Endothelial cell (in vitro differentiated cells): ENCODE results near the gene GNL2. TPM values are rescaled to one million over a fixed set of nuclear protein-coding genes. Genes with fewer than 3 reads are reported as not detected.
"Not testable (repeated sequence)": the region's sequence is repeated elsewhere in the genome, so short reads cannot be mapped to it uniquely, and the experiment has no call there.

Experiments used
- DNase-seq: peaks from one replicate; pipeline ENCODE4 v3.0.0; 2021; ENCODE audit warnings: low spot score
- H3K27ac Mint-ChIP-seq: one replicate; pipeline ENCODE4 v1.8.0; 2021; ENCODE audit warnings: mixed read lengths, inconsistent platforms; ENCODE audit not compliant: unreplicated experiment
- H3K27me3 Mint-ChIP-seq: one replicate; pipeline ENCODE4 v1.8.0; 2021; ENCODE audit warnings: mild to moderate bottlenecking, moderate library complexity, mixed read lengths, inconsistent platforms; ENCODE audit not compliant: unreplicated experiment
- H3K36me3 Mint-ChIP-seq: one replicate; pipeline ENCODE4 v1.8.0; 2021; ENCODE audit warnings: mild to moderate bottlenecking, low read depth, mixed read lengths, inconsistent platforms; ENCODE audit not compliant: unreplicated experiment
- H3K4me1 Mint-ChIP-seq: one replicate; pipeline ENCODE4 v1.8.0; 2021; ENCODE audit warnings: mild to moderate bottlenecking, mixed read lengths, inconsistent platforms; ENCODE audit not compliant: unreplicated experiment
- H3K4me3 Mint-ChIP-seq: one replicate; pipeline ENCODE4 v1.8.0; 2021; ENCODE audit warnings: mild to moderate bottlenecking, mixed read lengths, inconsistent platforms; ENCODE audit not compliant: unreplicated experiment
- H3K9me3 Mint-ChIP-seq: one replicate; pipeline ENCODE4 v1.8.0; 2021; ENCODE audit warnings: mixed read lengths, inconsistent platforms; ENCODE audit not compliant: unreplicated experiment
- CTCF ChIP-seq: fragments of 200-600 bp; sonication (generic); IDR thresholded peaks from one replicate; pipeline ENCODE4 v1.5.0; 2021; ENCODE audit warnings: antibody characterized with exemption; ENCODE audit not compliant: unreplicated experiment
- total RNA-seq: library from RNA; stranded (reverse); fragmentation: NEBNext Ultra II Directional; extraction: Animal tissue kit (Norgen Biotek cat#: 25700); gene quantifications from one replicate; pipeline ENCODE4 v1.2.1, GENCODE V29; 2021; ENCODE audit not compliant: unreplicated experiment

GNL2 gene
- total RNA-seq, 1 donor from 2014 or later = 38.9 TPM

GRCh38 chr1:37560401-37561132 is 35.2 kb downstream of the GNL2 start:
- Mint-ChIP-seq H3K4me3 (peak overlapping the region; percentile 45), H3K27me3 (peaks cover 12% of the 10 kb centered on the region), H3K4me1 (peaks cover 9% of the 10 kb centered on the region), H3K27ac (no peak overlapping the region), H3K9me3 (no peaks in the 10 kb centered on the region), H3K36me3 (peaks cover 22% of the 10 kb centered on the region)
- no peak for TF ChIP-seq CTCF
- no peak for DNase-seq

- not testable (repeated sequence) for H3K9me3 Mint-ChIP-seq, DNase-seq, H3K4me1 Mint-ChIP-seq, H3K4me3 Mint-ChIP-seq, H3K27ac Mint-ChIP-seq
- Mint-ChIP-seq H3K36me3 (peaks cover 17% of the 10 kb centered on the region), H3K27me3 (peaks cover 12% of the 10 kb centered on the region)
Observed at GRCh38 chr1:37559957-37560379, 35.8 kb downstream of the GNL2 start.

GRCh38 chr1:37559080-37559479 is 36.7 kb downstream of the GNL2 start:
- no peaks in the 10 kb centered on the region for H3K9me3 Mint-ChIP-seq
- TF ChIP-seq CTCF = no peak
- peaks cover 15% of the 10 kb centered on the region for H3K36me3 Mint-ChIP-seq
- H3K4me3 Mint-ChIP-seq = no peak overlapping the region
- no peak for DNase-seq
- H3K4me1 Mint-ChIP-seq = peaks cover 9% of the 10 kb centered on the region
- H3K27ac Mint-ChIP-seq = no peak overlapping the region
- peaks cover 12% of the 10 kb centered on the region for H3K27me3 Mint-ChIP-seq

GRCh38 chr1:37558411-37558810 is 37.3 kb downstream of the GNL2 start:
- peaks cover 12% of the 10 kb centered on the region for H3K27me3 Mint-ChIP-seq
- H3K4me3 Mint-ChIP-seq = peak overlapping the region; percentile 21
- peaks cover 15% of the 10 kb centered on the region for H3K36me3 Mint-ChIP-seq
- H3K4me1 Mint-ChIP-seq = peaks cover 12% of the 10 kb centered on the region
- peak overlapping the region; percentile 33 for H3K27ac Mint-ChIP-seq
- no peaks in the 10 kb centered on the region for H3K9me3 Mint-ChIP-seq
- no peak for TF ChIP-seq CTCF
- no peak for DNase-seq

- peak overlapping the region; percentile 92 for H3K27ac Mint-ChIP-seq
- peaks cover 20% of the 10 kb centered on the region for H3K4me1 Mint-ChIP-seq
- H3K36me3 Mint-ChIP-seq = peaks cover 20% of the 10 kb centered on the region
- H3K4me3 Mint-ChIP-seq = peak overlapping the region; percentile 86
- H3K27me3 Mint-ChIP-seq = peaks cover 12% of the 10 kb centered on the region
- no peaks in the 10 kb centered on the region for H3K9me3 Mint-ChIP-seq
- no peak for DNase-seq
- no peak for TF ChIP-seq CTCF
Observed at GRCh38 chr1:37557402-37557801, 38.3 kb downstream of the GNL2 start.
